Caco-2 (cell line): ENCODE results near the gene ADAMTS3. TPM values are rescaled to one million over a fixed set of nuclear protein-coding genes. Genes with fewer than 3 reads are reported as not detected.

Experiments used
- BruUV-seq: library from RNA; stranded (reverse); fragments of 400-500 nt; replicated peaks from 2 replicates; lab custom pipeline; 2021; lab: Mats Ljungman, UMichigan
- CTCF ChIA-PET: fragments of 300-600 bp; sonication (Branson Sonifier 250); formaldehyde crosslinking; loops from one replicate; lab custom pipeline; 2022; ENCODE audit warnings: antibody characterized with exemption; lab: Charles Lee
- POLR2A ChIA-PET: fragments of 300-600 bp; sonication (Branson Sonifier 250); formaldehyde crosslinking; loops from one replicate; lab custom pipeline; 2022; ENCODE audit warnings: antibody characterized with exemption; lab: Charles Lee
- DNase-seq, 2 experiments: peaks; one replicate each; pipeline versions ENCODE4 v3.0.0 to v3.0.0-alpha.2; 2020 to 2022
- H3K27me3 ChIP-seq: replicated peaks from 2 replicates; pipeline ENCODE4 v1.6.0; 2011; ENCODE audit warnings: low read length; ENCODE audit not compliant: control insufficient read depth, insufficient read depth
- H3K36me3 ChIP-seq: 2 replicates; pipeline ENCODE4 v1.5.1; 2011; ENCODE audit warnings: low read length; ENCODE audit not compliant: control insufficient read depth, insufficient read depth
- H3K4me1 ChIP-seq: fragments of 250-450 bp; sonication (Bioruptor Pico); 2 replicates; pipeline ENCODE4 v1.5.1; 2020; ENCODE audit warnings: mild to moderate bottlenecking
- H3K4me3 ChIP-seq: 2 replicates; pipeline ENCODE4 v1.5.1; 2011; ENCODE audit warnings: low read depth, mild to moderate bottlenecking, control low read depth, low read length
- H3K9me3 ChIP-seq: fragments of 250-450 bp; sonication (Bioruptor Pico); 2 replicates; pipeline ENCODE4 v1.5.1; 2020; ENCODE audit warnings: mild to moderate bottlenecking, moderate library complexity
- H3K27ac Mint-ChIP-seq: one replicate; pipeline ENCODE4 v1.8.0; 2022; ENCODE audit warnings: mixed read lengths; ENCODE audit not compliant: unreplicated experiment
- H3K27me3 Mint-ChIP-seq: one replicate; pipeline ENCODE4 v1.8.0; 2022; ENCODE audit warnings: mixed read lengths; ENCODE audit not compliant: insufficient read depth, unreplicated experiment
- H3K36me3 Mint-ChIP-seq: one replicate; pipeline ENCODE4 v1.8.0; 2022; ENCODE audit warnings: mild to moderate bottlenecking, mixed read lengths; ENCODE audit not compliant: insufficient read depth, unreplicated experiment
- H3K4me1 Mint-ChIP-seq: one replicate; pipeline ENCODE4 v1.8.0; 2022; ENCODE audit warnings: low read depth, mixed read lengths; ENCODE audit not compliant: unreplicated experiment
- H3K4me3 Mint-ChIP-seq: one replicate; pipeline ENCODE4 v1.8.0; 2022; ENCODE audit warnings: mild to moderate bottlenecking, moderate library complexity, mixed read lengths; ENCODE audit not compliant: unreplicated experiment
- H3K9me3 Mint-ChIP-seq: one replicate; pipeline ENCODE4 v1.8.0; 2022; ENCODE audit warnings: mixed read lengths; ENCODE audit not compliant: unreplicated experiment
- intact Hi-C: fragments of 100-400 bp; cut with micrococcal nuclease; formaldehyde crosslinking; loops from one replicate; pipeline ENCODE4 v1.10.0; 2022; ENCODE audit not compliant: unreplicated experiment
- total RNA-seq: library from RNA; stranded (reverse); gene quantifications from 2 replicates; pipeline ENCODE4 v1.2.3, GENCODE V29; 2022
- TF ChIP-seq, protein P1 (sequence below), 2 experiments: fragments of 200-600 bp in 1 of 2; IDR thresholded peaks; 1 replicate in 1 of 2; 2 replicates in 1 of 2; pipeline versions ENCODE4 v1.5.1 to v1.8.0; 2011 to 2022; ENCODE audit warnings: antibody characterized with exemption in 1 of 2, control low read depth in 1 of 2, inconsistent platforms in 1 of 2, low read depth in 1 of 2, low read length in 1 of 2, mild to moderate bottlenecking in 1 of 2, moderate library complexity in 1 of 2; ENCODE audit not compliant: insufficient read depth in 1 of 2, severe bottlenecking in 1 of 2, unreplicated experiment in 1 of 2

The ADAMTS3 gene
- total RNA-seq, 1 experiment from 2014 or later, result not detected

DNA sequence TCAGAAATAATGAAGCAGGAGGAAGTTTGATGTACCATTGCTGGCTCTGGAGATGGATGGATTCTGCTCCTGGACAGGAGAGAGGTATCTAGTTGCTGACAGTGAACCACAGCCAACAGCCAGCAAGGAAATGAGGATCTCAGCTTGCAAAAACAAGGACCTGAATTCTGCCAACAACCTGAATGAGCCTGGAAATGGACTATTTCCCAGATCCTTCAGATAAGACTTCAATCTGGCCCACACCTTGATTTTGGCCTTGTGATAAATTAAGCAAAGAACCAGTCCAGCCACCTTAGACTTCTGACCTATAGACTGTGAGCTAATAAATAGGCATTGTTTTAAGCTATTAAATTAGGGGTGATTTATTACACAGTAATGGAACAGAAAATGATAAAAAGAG lies 220.3 kb downstream of the ADAMTS3 start:
- POLR2A ChIA-PET, result no interaction called here
- BruUV-seq, result no TSS peak

DNA sequence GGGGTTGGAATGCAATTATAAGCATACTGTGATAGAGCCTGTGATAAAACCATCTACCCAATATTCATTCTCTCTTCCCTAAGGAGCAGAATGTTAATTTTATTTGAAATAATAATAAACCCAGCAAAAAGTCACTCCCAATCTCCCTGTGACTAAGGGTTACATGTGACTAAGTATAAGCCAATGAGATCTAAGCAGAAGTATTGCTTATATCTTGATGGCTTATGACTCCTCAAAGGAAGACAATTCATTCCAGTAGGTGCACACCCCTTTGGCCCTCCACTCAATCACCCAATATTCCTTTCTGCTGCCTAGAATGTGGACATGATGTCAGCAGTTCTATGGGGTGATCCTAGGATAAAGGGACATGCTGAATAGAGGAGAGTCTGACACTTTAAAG lies 224.6 kb downstream of the ADAMTS3 start:
- intact Hi-C loops, result no loop called here
- no TSS peak for BruUV-seq

More for the DNA sequence above, 220.3 kb downstream of the ADAMTS3 start:
- Mint-ChIP-seq H3K27me3 (peaks cover 6% of the 10 kb centered on the region), H3K4me1 (no peaks in the 10 kb centered on the region), H3K9me3 (no peaks in the 10 kb centered on the region), H3K27ac (no peak overlapping the region), H3K36me3 (no peaks in the 10 kb centered on the region), H3K4me3 (no peak overlapping the region)
- Histone ChIP-seq H3K4me3 (no peak overlapping the region), H3K27me3 (no peaks in the 10 kb centered on the region), H3K9me3 (no peaks in the 10 kb centered on the region), H3K4me1 (0 out of 2 replicates have a peak, but pooled peaks cover 3% of the 10 kb centered on the region), H3K36me3 (no peaks in the 10 kb centered on the region)
- CTCF ChIA-PET, result no interaction called here
- no peak for DNase-seq
- TF ChIP-seq, protein P1, sequence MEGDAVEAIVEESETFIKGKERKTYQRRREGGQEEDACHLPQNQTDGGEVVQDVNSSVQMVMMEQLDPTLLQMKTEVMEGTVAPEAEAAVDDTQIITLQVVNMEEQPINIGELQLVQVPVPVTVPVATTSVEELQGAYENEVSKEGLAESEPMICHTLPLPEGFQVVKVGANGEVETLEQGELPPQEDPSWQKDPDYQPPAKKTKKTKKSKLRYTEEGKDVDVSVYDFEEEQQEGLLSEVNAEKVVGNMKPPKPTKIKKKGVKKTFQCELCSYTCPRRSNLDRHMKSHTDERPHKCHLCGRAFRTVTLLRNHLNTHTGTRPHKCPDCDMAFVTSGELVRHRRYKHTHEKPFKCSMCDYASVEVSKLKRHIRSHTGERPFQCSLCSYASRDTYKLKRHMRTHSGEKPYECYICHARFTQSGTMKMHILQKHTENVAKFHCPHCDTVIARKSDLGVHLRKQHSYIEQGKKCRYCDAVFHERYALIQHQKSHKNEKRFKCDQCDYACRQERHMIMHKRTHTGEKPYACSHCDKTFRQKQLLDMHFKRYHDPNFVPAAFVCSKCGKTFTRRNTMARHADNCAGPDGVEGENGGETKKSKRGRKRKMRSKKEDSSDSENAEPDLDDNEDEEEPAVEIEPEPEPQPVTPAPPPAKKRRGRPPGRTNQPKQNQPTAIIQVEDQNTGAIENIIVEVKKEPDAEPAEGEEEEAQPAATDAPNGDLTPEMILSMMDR (IDR thresholded peaks at IDR 0.05; ENCODE audit: insufficient read depth in 1 of 2, low read depth in 1 of 2, low read length in 1 of 2, severe bottlenecking in 1 of 2, unreplicated experiment in 1 of 2), result no peak
- intact Hi-C loops, result no loop called here

DNA sequence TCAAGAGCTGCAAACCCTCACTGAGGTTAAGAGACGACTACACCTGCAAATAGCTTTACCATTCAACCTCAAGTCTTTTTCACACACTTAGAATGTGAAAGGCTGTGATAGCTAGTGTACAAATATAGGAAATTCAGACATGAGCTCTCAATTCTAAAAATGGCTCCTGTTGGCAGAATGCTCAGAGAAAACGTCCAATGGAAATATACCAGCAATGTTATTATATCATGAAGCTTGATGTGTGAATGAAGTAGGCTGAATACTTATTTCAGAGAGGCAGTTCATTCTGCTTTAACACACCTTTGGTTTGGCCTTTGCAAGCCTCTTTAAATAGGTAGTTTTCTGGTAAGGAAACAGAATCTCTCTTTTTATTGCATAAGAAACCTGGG lies 227.6 kb downstream of the ADAMTS3 start:
- ChIA-PET CTCF (no interaction called here), POLR2A (no interaction called here)
- BruUV-seq, result no TSS peak
- intact Hi-C loops, result no loop called here
- Mint-ChIP-seq H3K36me3 (no peaks in the 10 kb centered on the region), H3K4me1 (no peaks in the 10 kb centered on the region), H3K27ac (no peak overlapping the region), H3K4me3 (no peak overlapping the region), H3K27me3 (no peaks in the 10 kb centered on the region), H3K9me3 (no peaks in the 10 kb centered on the region)
- DNase-seq, result no peak
- Histone ChIP-seq H3K4me3 (no peak overlapping the region), H3K9me3 (no peaks in the 10 kb centered on the region), H3K36me3 (no peaks in the 10 kb centered on the region), H3K4me1 (no peaks in the 10 kb centered on the region), H3K27me3 (no peaks in the 10 kb centered on the region)
- TF ChIP-seq, protein P1 (IDR thresholded peaks at IDR 0.05; ENCODE audit: insufficient read depth in 1 of 2, low read depth in 1 of 2, low read length in 1 of 2, severe bottlenecking in 1 of 2, unreplicated experiment in 1 of 2), result no peak

More for the DNA sequence above, 224.6 kb downstream of the ADAMTS3 start:
- H3K4me1 Mint-ChIP-seq, result no peaks in the 10 kb centered on the region
- Histone ChIP-seq H3K4me1 (no peaks in the 10 kb centered on the region), H3K27me3 (no peaks in the 10 kb centered on the region), H3K36me3 (no peaks in the 10 kb centered on the region), H3K9me3 (no peaks in the 10 kb centered on the region), H3K4me3 (no peak overlapping the region)
- H3K27me3 Mint-ChIP-seq, result peaks cover 3% of the 10 kb centered on the region
- H3K4me3 Mint-ChIP-seq, result no peak overlapping the region
- CTCF ChIA-PET, result no interaction called here
- POLR2A ChIA-PET, result no interaction called here
- no peak overlapping the region for H3K27ac Mint-ChIP-seq
- no peaks in the 10 kb centered on the region for H3K9me3 Mint-ChIP-seq
- no peak for DNase-seq
- H3K36me3 Mint-ChIP-seq, result no peaks in the 10 kb centered on the region
- TF ChIP-seq, protein P1 (IDR thresholded peaks at IDR 0.05; ENCODE audit: insufficient read depth in 1 of 2, low read depth in 1 of 2, low read length in 1 of 2, severe bottlenecking in 1 of 2, unreplicated experiment in 1 of 2), result no peak
